Caco-2 (cell line): ENCODE data around the gene SLC5A11. TPM values are rescaled to one million over a fixed set of nuclear protein-coding genes. Genes with fewer than 3 reads are reported as not detected.

Experiments
- BruUV-seq: library from RNA; stranded (reverse); fragments of 400-500 nt; replicated peaks from 2 replicates; lab custom pipeline; 2021; lab: Mats Ljungman, UMichigan
- CTCF ChIA-PET: fragments of 300-600 bp; sonication (Branson Sonifier 250); formaldehyde crosslinking; loops from one replicate; lab custom pipeline; 2022; ENCODE audit warnings: antibody characterized with exemption; lab: Charles Lee
- POLR2A ChIA-PET: fragments of 300-600 bp; sonication (Branson Sonifier 250); formaldehyde crosslinking; loops from one replicate; lab custom pipeline; 2022; ENCODE audit warnings: antibody characterized with exemption; lab: Charles Lee
- DNase-seq, 2 experiments: peaks; one replicate each; pipeline versions ENCODE4 v3.0.0 to v3.0.0-alpha.2; 2020 to 2022
- H3K27me3 ChIP-seq: replicated peaks from 2 replicates; pipeline ENCODE4 v1.6.0; 2011; ENCODE audit warnings: low read length; ENCODE audit not compliant: control insufficient read depth, insufficient read depth
- H3K36me3 ChIP-seq: 2 replicates; pipeline ENCODE4 v1.5.1; 2011; ENCODE audit warnings: low read length; ENCODE audit not compliant: control insufficient read depth, insufficient read depth
- H3K4me1 ChIP-seq: fragments of 250-450 bp; sonication (Bioruptor Pico); 2 replicates; pipeline ENCODE4 v1.5.1; 2020; ENCODE audit warnings: mild to moderate bottlenecking
- H3K4me3 ChIP-seq: 2 replicates; pipeline ENCODE4 v1.5.1; 2011; ENCODE audit warnings: low read depth, mild to moderate bottlenecking, control low read depth, low read length
- H3K9me3 ChIP-seq: fragments of 250-450 bp; sonication (Bioruptor Pico); 2 replicates; pipeline ENCODE4 v1.5.1; 2020; ENCODE audit warnings: mild to moderate bottlenecking, moderate library complexity
- H3K27ac Mint-ChIP-seq: one replicate; pipeline ENCODE4 v1.8.0; 2022; ENCODE audit warnings: mixed read lengths; ENCODE audit not compliant: unreplicated experiment
- H3K27me3 Mint-ChIP-seq: one replicate; pipeline ENCODE4 v1.8.0; 2022; ENCODE audit warnings: mixed read lengths; ENCODE audit not compliant: insufficient read depth, unreplicated experiment
- H3K36me3 Mint-ChIP-seq: one replicate; pipeline ENCODE4 v1.8.0; 2022; ENCODE audit warnings: mild to moderate bottlenecking, mixed read lengths; ENCODE audit not compliant: insufficient read depth, unreplicated experiment
- H3K4me1 Mint-ChIP-seq: one replicate; pipeline ENCODE4 v1.8.0; 2022; ENCODE audit warnings: low read depth, mixed read lengths; ENCODE audit not compliant: unreplicated experiment
- H3K4me3 Mint-ChIP-seq: one replicate; pipeline ENCODE4 v1.8.0; 2022; ENCODE audit warnings: mild to moderate bottlenecking, moderate library complexity, mixed read lengths; ENCODE audit not compliant: unreplicated experiment
- H3K9me3 Mint-ChIP-seq: one replicate; pipeline ENCODE4 v1.8.0; 2022; ENCODE audit warnings: mixed read lengths; ENCODE audit not compliant: unreplicated experiment
- CTCF ChIP-seq, 2 experiments: fragments of 200-600 bp in 1 of 2; IDR thresholded peaks; 1 replicate in 1 of 2; 2 replicates in 1 of 2; pipeline versions ENCODE4 v1.5.1 to v1.8.0; 2011 to 2022; ENCODE audit warnings: antibody characterized with exemption in 1 of 2, control low read depth in 1 of 2, inconsistent platforms in 1 of 2, low read depth in 1 of 2, low read length in 1 of 2, mild to moderate bottlenecking in 1 of 2, moderate library complexity in 1 of 2; ENCODE audit not compliant: insufficient read depth in 1 of 2, severe bottlenecking in 1 of 2, unreplicated experiment in 1 of 2
- intact Hi-C: fragments of 100-400 bp; cut with micrococcal nuclease; formaldehyde crosslinking; loops from one replicate; pipeline ENCODE4 v1.10.0; 2022; ENCODE audit not compliant: unreplicated experiment
- total RNA-seq: library from RNA; stranded (reverse); gene quantifications from 2 replicates; pipeline ENCODE4 v1.2.3, GENCODE V29; 2022

SLC5A11 gene
- total RNA-seq, 1 experiment from 2014 or later: 0.95 TPM

- H3K4me3 Mint-ChIP-seq: no peak overlapping the region
- ChIA-PET POLR2A (no interaction called here), CTCF (no interaction called here)
- TF ChIP-seq CTCF (IDR thresholded peaks at IDR 0.05; ENCODE audit: insufficient read depth in 1 of 2, low read depth in 1 of 2, low read length in 1 of 2, severe bottlenecking in 1 of 2, unreplicated experiment in 1 of 2): no peak
- no peak overlapping the region for H3K27ac Mint-ChIP-seq
- no peaks in the 10 kb centered on the region for H3K4me1 Mint-ChIP-seq
- intact Hi-C loops: no loop called here
- no peaks in the 10 kb centered on the region for H3K36me3 Mint-ChIP-seq
- no peaks in the 10 kb centered on the region for H3K9me3 ChIP-seq
- no peaks in the 10 kb centered on the region for H3K9me3 Mint-ChIP-seq
- no peaks in the 10 kb centered on the region for H3K36me3 ChIP-seq
- no peak overlapping the region for H3K4me3 ChIP-seq
- no peaks in the 10 kb centered on the region for H3K27me3 Mint-ChIP-seq
- no peak for DNase-seq
- no peaks in the 10 kb centered on the region for H3K27me3 ChIP-seq
- no TSS peak for BruUV-seq
- H3K4me1 ChIP-seq: no peaks in the 10 kb centered on the region
These were observed 30.5 kb downstream of the SLC5A11 start for GRCh38 chr16:24876231-24876630.

GRCh38 chr16:24879684-24880083 lies 33.9 kb downstream of the SLC5A11 start:
- BruUV-seq: no TSS peak
- Mint-ChIP-seq H3K4me3 (no peak overlapping the region), H3K27ac (no peak overlapping the region), H3K36me3 (no peaks in the 10 kb centered on the region), H3K27me3 (no peaks in the 10 kb centered on the region), H3K9me3 (no peaks in the 10 kb centered on the region), H3K4me1 (no peaks in the 10 kb centered on the region)
- no peaks in the 10 kb centered on the region for H3K4me1 ChIP-seq
- ChIA-PET CTCF (no interaction called here), POLR2A (no interaction called here)
- TF ChIP-seq CTCF (IDR thresholded peaks at IDR 0.05; ENCODE audit: insufficient read depth in 1 of 2, low read depth in 1 of 2, low read length in 1 of 2, severe bottlenecking in 1 of 2, unreplicated experiment in 1 of 2): no peak
- H3K27me3 ChIP-seq: no peaks in the 10 kb centered on the region
- DNase-seq: no peak
- no peaks in the 10 kb centered on the region for H3K36me3 ChIP-seq
- no peaks in the 10 kb centered on the region for H3K9me3 ChIP-seq
- intact Hi-C loops: no loop called here
- no peak overlapping the region for H3K4me3 ChIP-seq

GRCh38 chr16:24883714-24884151 lies 38.0 kb downstream of the SLC5A11 start:
- Mint-ChIP-seq H3K4me1 (no peaks in the 10 kb centered on the region), H3K27ac (no peak overlapping the region), H3K36me3 (no peaks in the 10 kb centered on the region), H3K27me3 (no peaks in the 10 kb centered on the region), H3K4me3 (no peak overlapping the region), H3K9me3 (no peaks in the 10 kb centered on the region)
- POLR2A ChIA-PET: no interaction called here
- intact Hi-C loops: no loop called here
- CTCF ChIA-PET: no interaction called here
- no peaks in the 10 kb centered on the region for H3K9me3 ChIP-seq
- no peak for TF ChIP-seq CTCF (IDR thresholded peaks at IDR 0.05; ENCODE audit: insufficient read depth in 1 of 2, low read depth in 1 of 2, low read length in 1 of 2, severe bottlenecking in 1 of 2, unreplicated experiment in 1 of 2)
- no peak overlapping the region for H3K4me3 ChIP-seq
- no peaks in the 10 kb centered on the region for H3K27me3 ChIP-seq
- no TSS peak for BruUV-seq
- no peaks in the 10 kb centered on the region for H3K36me3 ChIP-seq
- no peak for DNase-seq
- H3K4me1 ChIP-seq: no peaks in the 10 kb centered on the region
